ENCODE results near the gene ATP6V1G2.

Gene ATP6V1G2

GRCh38 chr6:31569861-31570536 is 23.6 kb upstream of the ATP6V1G2 start:
- DNase-seq (ENCODE audit: low read depth in 1 of 2, low spot score in 1 of 2): no peak
- H3K27ac ChIP-seq (replicated peaks): no peak overlapping the region
- H3K27me3 ChIP-seq (ENCODE audit: insufficient read depth, poor library complexity, severe bottlenecking): no peaks in the 10 kb centered on the region
- TF ChIP-seq REST (IDR thresholded peaks at IDR 0.05; ENCODE audit: insufficient replicate concordance, low read depth) (no peak), SPI1 (IDR thresholded peaks at IDR 0.05; ENCODE audit: borderline replicate concordance, low read depth) (no peak), POLR2AphosphoS5 (IDR thresholded peaks at IDR 0.05; ENCODE audit: low read depth) (no peak), CTCF (IDR thresholded peaks at IDR 0.05; ENCODE audit: insufficient read depth, low read length) (no peak), GABPA (IDR thresholded peaks at IDR 0.05; ENCODE audit: low read depth) (no peak)
- no peak overlapping the region for H3K4me3 ChIP-seq (replicated peaks; ENCODE audit: insufficient read depth, low read length)

GRCh38 chr6:31568537-31568961 is 22.1 kb upstream of the ATP6V1G2 start:
- no peak overlapping the region for H3K4me3 ChIP-seq (replicated peaks; ENCODE audit: insufficient read depth, low read length)
- no peaks in the 10 kb centered on the region for H3K27me3 ChIP-seq (ENCODE audit: insufficient read depth, poor library complexity, severe bottlenecking)
- no peak overlapping the region for H3K27ac ChIP-seq (replicated peaks)
- DNase-seq (ENCODE audit: low read depth in 1 of 2, low spot score in 1 of 2): peak in 1 of 2 experiments; percentile 66
- TF ChIP-seq SPI1 (IDR thresholded peaks at IDR 0.05; ENCODE audit: borderline replicate concordance, low read depth) (peak; percentile 64; the same call in 1 of the 2 replicates), GABPA (IDR thresholded peaks at IDR 0.05; ENCODE audit: low read depth) (no peak)

- TF ChIP-seq POLR2AphosphoS5 (IDR thresholded peaks at IDR 0.05; ENCODE audit: low read depth): no peak
- TF ChIP-seq CTCF (IDR thresholded peaks at IDR 0.05; ENCODE audit: insufficient read depth, low read length): no peak
- TF ChIP-seq SPI1 (IDR thresholded peaks at IDR 0.05; ENCODE audit: borderline replicate concordance, low read depth): no peak
- no peak for TF ChIP-seq GABPA (IDR thresholded peaks at IDR 0.05; ENCODE audit: low read depth)
- TF ChIP-seq REST (IDR thresholded peaks at IDR 0.05; ENCODE audit: insufficient replicate concordance, low read depth): no peak
- Histone ChIP-seq H3K27me3 (ENCODE audit: insufficient read depth, poor library complexity, severe bottlenecking) (no peaks in the 10 kb centered on the region), H3K27ac (replicated peaks) (no peak overlapping the region), H3K4me3 (replicated peaks; ENCODE audit: insufficient read depth, low read length) (no peak overlapping the region)
- no peak for DNase-seq (ENCODE audit: low read depth in 1 of 2, low spot score in 1 of 2)
These were observed 21.3 kb upstream of the ATP6V1G2 start for GRCh38 chr6:31567531-31568370.

- Histone ChIP-seq H3K27me3 (ENCODE audit: insufficient read depth, poor library complexity, severe bottlenecking) (no peaks in the 10 kb centered on the region), H3K27ac (replicated peaks) (peak overlapping the region; percentile 92), H3K4me3 (replicated peaks; ENCODE audit: insufficient read depth, low read length) (no peak overlapping the region)
- TF ChIP-seq SPI1 (IDR thresholded peaks at IDR 0.05; ENCODE audit: borderline replicate concordance, low read depth) (no peak), REST (IDR thresholded peaks at IDR 0.05; ENCODE audit: insufficient replicate concordance, low read depth) (no peak), GABPA (IDR thresholded peaks at IDR 0.05; ENCODE audit: low read depth) (no peak), POLR2AphosphoS5 (IDR thresholded peaks at IDR 0.05; ENCODE audit: low read depth) (no peak), CTCF (IDR thresholded peaks at IDR 0.05; ENCODE audit: insufficient read depth, low read length) (no peak)
- no peak for DNase-seq (ENCODE audit: low read depth in 1 of 2, low spot score in 1 of 2)
These were observed 14.3 kb upstream of the ATP6V1G2 start for GRCh38 chr6:31560697-31561058.
